GM12864 (cell line): Measurements from ENCODE around the gene ZBP1.

Experiments
- DNase-seq: peaks from one replicate; pipeline ENCODE4 v3.0.0-alpha.2; 2011; ENCODE audit warnings: low read depth
- H3K4me3 ChIP-seq: 2 replicates; pipeline ENCODE4 v1.5.1; 2011; ENCODE audit warnings: mild to moderate bottlenecking, low read depth, low read length, control low read depth
- TF ChIP-seq, protein P1 (sequence below): IDR thresholded peaks from 2 replicates; pipeline ENCODE4 v1.5.1; 2011; ENCODE audit warnings: low read depth, mild to moderate bottlenecking, moderate library complexity, low read length, control low read depth, inconsistent platforms; ENCODE audit errors: missing control alignments

ZBP1 gene

DNA sequence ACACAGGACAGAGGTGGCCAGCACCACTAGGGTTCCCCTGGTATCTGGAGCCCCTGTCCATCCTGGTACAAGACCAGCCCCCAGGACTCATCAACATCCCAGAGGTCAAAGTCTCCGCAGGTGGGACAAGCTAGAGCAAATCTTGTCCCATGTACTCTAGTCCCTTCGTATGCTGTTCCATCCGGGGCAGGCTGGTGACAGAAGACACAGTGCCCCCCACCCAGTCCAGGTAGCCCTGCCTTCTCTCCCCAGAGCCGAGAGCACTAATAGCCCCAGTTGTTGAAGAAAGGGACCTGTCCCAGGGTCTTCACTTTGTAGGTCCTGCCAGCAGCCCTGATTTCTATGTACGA lies 38.2 kb downstream of the ZBP1 start:
- TF ChIP-seq, protein P1, sequence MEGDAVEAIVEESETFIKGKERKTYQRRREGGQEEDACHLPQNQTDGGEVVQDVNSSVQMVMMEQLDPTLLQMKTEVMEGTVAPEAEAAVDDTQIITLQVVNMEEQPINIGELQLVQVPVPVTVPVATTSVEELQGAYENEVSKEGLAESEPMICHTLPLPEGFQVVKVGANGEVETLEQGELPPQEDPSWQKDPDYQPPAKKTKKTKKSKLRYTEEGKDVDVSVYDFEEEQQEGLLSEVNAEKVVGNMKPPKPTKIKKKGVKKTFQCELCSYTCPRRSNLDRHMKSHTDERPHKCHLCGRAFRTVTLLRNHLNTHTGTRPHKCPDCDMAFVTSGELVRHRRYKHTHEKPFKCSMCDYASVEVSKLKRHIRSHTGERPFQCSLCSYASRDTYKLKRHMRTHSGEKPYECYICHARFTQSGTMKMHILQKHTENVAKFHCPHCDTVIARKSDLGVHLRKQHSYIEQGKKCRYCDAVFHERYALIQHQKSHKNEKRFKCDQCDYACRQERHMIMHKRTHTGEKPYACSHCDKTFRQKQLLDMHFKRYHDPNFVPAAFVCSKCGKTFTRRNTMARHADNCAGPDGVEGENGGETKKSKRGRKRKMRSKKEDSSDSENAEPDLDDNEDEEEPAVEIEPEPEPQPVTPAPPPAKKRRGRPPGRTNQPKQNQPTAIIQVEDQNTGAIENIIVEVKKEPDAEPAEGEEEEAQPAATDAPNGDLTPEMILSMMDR, result no peak
- H3K4me3 ChIP-seq, result no peak overlapping the region
- no peak for DNase-seq

GRCh38 chr20:57581202-57582028 lies 38.8 kb downstream of the ZBP1 start:
- DNase-seq, result no peak
- TF ChIP-seq, protein P1, result no peak
- H3K4me3 ChIP-seq, result no peak overlapping the region

GRCh38 chr20:57580478-57581201 lies 39.6 kb downstream of the ZBP1 start:
- no peak for DNase-seq
- TF ChIP-seq, protein P1, result no peak
- H3K4me3 ChIP-seq, result no peak overlapping the region

GRCh38 chr20:57579898-57580447 lies 40.3 kb downstream of the ZBP1 start:
- DNase-seq, result no peak
- H3K4me3 ChIP-seq, result no peak overlapping the region
- TF ChIP-seq, protein P1, result no peak

DNA sequence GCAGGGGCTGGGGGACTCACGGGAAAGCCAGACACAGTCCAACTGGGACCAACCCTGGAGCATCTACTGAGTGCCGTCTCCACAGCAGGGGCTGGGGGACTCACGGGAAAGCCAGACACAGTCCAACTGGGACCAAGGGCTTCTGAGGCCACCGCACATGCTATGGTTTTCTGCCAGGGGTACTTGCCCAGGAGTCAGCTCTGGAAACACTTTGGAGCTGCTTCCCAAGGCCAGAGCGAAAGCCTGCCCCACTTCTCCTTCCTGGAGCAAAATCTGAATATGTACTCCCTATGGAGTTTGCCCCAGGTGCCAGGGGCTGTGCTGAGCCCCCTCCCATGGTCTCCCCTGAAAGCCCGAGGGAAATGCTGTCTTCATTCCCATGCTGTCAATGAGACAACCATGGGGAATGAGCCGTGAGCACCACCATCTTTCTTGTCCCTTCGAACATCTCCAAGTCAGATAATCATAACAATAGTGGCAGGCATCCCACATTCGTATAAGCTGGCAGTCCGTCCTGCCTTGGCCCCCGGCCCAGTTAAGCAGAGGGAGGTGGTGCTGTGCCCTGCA lies 40.8 kb downstream of the ZBP1 start:
- TF ChIP-seq, protein P1, result no peak
- no peak overlapping the region for H3K4me3 ChIP-seq
- no peak for DNase-seq

GRCh38 chr20:57578476-57579165 lies 41.6 kb downstream of the ZBP1 start:
- no peak for DNase-seq
- H3K4me3 ChIP-seq, result no peak overlapping the region
- TF ChIP-seq, protein P1, result no peak
